ENCODE data around the gene VEGFA.

- TF ChIP-seq, protein P1, sequence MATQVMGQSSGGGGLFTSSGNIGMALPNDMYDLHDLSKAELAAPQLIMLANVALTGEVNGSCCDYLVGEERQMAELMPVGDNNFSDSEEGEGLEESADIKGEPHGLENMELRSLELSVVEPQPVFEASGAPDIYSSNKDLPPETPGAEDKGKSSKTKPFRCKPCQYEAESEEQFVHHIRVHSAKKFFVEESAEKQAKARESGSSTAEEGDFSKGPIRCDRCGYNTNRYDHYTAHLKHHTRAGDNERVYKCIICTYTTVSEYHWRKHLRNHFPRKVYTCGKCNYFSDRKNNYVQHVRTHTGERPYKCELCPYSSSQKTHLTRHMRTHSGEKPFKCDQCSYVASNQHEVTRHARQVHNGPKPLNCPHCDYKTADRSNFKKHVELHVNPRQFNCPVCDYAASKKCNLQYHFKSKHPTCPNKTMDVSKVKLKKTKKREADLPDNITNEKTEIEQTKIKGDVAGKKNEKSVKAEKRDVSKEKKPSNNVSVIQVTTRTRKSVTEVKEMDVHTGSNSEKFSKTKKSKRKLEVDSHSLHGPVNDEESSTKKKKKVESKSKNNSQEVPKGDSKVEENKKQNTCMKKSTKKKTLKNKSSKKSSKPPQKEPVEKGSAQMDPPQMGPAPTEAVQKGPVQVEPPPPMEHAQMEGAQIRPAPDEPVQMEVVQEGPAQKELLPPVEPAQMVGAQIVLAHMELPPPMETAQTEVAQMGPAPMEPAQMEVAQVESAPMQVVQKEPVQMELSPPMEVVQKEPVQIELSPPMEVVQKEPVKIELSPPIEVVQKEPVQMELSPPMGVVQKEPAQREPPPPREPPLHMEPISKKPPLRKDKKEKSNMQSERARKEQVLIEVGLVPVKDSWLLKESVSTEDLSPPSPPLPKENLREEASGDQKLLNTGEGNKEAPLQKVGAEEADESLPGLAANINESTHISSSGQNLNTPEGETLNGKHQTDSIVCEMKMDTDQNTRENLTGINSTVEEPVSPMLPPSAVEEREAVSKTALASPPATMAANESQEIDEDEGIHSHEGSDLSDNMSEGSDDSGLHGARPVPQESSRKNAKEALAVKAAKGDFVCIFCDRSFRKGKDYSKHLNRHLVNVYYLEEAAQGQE (IDR thresholded peaks at IDR 0.05; ENCODE audit: insufficient read depth in 1 of 2, low read depth in 2 of 2, low read length in 2 of 2) = no peak
- no peak for TF ChIP-seq TAF1 (IDR thresholded peaks at IDR 0.05; ENCODE audit: borderline replicate concordance, insufficient read depth, low read length)
- no peak for TF ChIP-seq POLR2AphosphoS5 (IDR thresholded peaks at IDR 0.05; ENCODE audit: low read depth, low read length)
- no peak for TF ChIP-seq SIN3A (IDR thresholded peaks at IDR 0.05; ENCODE audit: borderline replicate concordance, insufficient read depth, low read length)
- TF ChIP-seq FOXP2 (optimal IDR thresholded peaks at IDR 0.05; ENCODE audit: borderline replicate concordance, extremely low read depth, extremely low read length, insufficient read depth) = no peak
These were observed 36.2 kb downstream of the VEGFA start for GRCh38 chr6:43806043-43806757.

Data from PFSK-1 (cell line).